HG03342 (cell line): ENCODE measurements around the gene UQCRC1.

Source experiments
- ATAC-seq: cut with Tn5 transposase; IDR thresholded peaks from one replicate; pipeline ENCODE4 v1.9.1; 2021; ENCODE audit warnings: mild to moderate bottlenecking, moderate library complexity; ENCODE audit not compliant: unreplicated experiment

The UQCRC1 gene

DNA sequence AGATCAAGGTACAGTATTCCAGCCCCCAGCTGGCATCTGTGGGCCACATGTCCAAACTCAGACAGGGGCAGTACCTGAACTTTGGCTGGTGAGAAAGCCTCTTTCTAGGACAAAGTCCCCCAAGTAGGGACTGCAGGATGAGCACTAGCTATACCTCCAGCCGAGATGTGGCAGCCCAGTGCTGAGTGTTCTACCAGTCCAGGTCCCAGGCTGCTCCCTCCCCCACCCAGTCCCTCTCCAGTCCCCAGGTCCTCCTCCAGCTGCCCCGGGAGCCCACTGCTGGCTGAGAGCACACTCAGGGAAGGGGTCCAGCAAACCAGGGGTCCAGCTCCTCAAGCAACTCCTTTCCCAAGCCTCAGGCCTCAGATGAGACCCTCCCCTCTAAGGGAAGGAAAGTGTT is 24.3 kb upstream of the UQCRC1 start:
- ATAC-seq, result no peak

GRCh38 chr3:48633256-48633655 is 23.8 kb upstream of the UQCRC1 start:
- no peak for ATAC-seq

DNA sequence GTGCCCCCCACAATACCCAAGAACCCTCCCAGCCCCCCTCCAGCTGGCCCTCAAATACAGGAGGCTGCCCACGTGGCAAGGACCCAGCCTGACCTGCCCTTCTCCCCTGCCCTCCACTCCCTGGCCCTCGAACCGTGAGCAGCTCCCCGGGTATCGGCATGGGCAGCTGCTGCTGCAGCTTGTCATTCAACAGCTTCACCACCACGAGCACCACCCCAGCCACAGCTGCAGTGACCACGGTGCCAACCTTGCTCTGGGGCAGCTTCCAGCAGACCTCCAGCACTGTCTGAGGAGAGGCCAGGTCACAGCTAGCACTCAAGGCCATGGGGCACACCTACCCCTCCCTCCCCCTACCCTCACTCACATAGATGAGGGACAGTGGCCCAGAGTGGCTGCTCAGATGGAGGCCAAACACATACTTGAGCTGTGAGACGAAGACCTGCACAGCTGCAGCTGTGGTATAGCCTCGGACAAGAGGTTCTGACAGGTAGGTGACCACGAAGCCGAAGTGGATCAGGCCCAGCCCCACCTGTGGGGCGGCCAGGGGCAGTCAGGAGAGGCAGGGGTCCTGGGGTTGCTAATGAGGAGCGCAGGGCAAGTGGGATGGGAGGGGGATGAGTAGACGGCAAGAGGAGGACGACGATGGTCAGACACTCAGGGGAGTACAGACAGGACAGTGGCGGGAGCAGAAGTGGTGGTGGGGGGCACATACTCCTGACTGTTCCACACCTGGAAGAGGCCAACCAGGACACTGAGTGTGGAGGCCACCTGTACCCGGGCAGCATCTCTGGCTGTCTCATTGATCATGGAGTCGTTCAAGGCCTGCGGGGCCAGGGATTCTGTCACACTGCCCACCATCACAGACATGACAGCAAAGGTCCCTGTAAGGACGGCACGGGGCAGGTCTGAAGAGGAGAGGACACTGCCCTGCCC is 22.3 kb upstream of the UQCRC1 start:
- no peak for ATAC-seq

- no peak for ATAC-seq
Measured at GRCh38 chr3:48630833-48631232, 21.4 kb upstream of the UQCRC1 start.

DNA sequence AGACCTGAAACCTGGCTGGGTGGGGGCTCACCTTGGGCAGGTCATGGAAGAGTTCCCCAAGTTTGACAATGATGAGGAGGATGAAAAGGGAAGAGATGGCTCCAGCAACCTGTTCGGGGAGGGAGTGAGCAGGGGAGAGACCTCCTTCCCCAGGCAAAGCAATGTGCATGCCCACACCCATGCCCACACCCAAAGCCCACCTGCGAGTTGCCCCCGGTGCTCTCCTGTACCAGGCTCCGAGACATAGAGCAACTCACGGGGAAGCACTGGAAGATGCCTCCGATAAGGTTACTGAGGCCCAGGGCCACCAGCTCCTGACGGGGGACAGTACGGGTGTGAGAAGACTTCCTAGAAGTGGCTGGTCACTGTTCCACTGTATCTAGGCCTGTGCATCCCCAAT is 21.0 kb upstream of the UQCRC1 start:
- ATAC-seq, result no peak

DNA sequence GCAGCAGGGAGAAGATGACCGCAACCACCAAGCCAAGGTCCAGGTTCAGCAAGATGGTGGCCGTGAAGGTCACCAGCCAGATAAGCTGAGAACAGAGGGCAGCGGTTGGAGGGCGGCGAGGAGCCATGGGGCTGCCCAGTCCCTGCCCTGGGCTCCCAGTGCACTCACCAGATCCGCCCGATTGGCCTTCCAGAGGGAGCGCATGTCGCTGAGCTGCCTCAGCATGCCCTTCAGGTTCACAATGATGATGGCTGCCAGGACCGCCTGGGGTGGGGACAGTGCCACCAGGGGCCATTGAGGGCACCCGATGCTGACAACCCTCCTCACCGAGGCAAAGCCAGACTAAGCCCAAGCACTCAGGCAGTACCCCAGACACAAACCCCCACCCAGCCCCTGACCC is 20.4 kb upstream of the UQCRC1 start:
- no peak for ATAC-seq

DNA sequence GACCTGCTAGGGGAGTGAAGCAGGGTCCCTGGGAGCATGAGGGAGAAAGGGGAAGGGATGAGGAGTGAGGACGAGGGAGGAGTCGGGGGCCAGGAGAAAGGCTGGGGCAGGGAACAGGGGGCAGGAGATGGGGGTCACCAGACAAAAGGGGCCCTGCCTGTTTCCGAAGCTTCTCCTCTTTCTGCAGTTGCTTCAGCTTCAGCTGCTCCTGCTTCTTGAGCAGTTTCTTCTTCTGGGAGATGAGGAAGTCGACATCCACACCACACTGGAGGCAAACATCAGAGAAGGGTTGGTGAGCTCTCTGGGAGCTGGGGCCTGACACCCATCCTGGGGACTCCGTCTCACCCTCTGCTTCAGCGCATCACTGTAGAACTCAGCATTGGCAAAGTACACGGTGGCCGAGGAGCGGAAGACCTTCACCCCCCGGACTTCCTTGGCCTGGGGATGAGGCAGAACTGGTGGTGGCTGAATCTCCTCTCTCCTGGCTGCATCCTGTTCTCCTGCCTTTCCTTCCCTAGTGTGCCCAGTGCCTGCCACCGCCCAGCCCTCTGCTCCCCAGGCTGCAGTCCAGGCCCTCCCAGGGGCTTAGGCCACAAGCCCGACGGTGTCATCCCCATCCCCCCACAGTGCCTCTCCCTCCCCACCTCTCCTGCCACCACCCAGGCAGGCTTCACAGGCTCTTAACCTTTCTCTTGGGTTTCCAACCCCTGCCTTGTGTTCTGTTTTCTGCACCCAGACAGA is 19.0 kb upstream of the UQCRC1 start:
- ATAC-seq, result no peak

GRCh38 chr3:48625600-48625999 is 16.2 kb upstream of the UQCRC1 start:
- ATAC-seq, result no peak

GRCh38 chr3:48624767-48625166 is 15.3 kb upstream of the UQCRC1 start:
- no peak for ATAC-seq

DNA sequence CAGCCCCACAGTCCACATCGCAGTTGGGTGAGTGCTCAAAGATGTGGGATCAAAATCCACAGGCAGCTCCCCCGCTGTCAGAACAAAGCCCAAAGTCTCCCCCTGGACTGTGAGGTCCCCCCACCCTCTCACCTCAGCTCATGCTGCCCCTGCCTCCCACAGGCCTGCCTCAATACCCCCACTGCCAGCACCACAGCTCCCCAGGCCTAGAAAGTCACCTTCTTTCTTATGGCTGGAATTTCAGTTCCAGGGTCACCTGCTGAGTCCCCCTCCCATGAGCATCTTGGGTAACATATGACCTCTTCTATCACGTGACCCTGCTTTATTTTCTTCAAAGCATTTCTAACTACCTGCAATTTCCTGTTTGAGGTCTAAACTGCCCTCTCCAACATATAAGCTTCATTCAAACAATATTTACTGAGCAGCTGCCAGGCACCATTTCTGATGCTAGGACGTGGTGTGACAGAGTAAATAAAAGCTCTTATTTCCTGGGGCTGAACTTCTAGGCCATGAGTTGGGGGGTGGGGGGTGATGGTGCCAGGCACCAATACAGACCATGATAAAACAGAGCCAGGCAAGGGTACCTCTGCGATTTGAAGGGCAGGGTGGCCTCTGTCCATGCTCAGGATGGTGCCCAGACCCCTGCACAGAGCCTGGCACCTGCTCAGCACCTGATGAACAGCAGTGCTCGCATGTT is 14.6 kb upstream of the UQCRC1 start:
- ATAC-seq, result no peak

DNA sequence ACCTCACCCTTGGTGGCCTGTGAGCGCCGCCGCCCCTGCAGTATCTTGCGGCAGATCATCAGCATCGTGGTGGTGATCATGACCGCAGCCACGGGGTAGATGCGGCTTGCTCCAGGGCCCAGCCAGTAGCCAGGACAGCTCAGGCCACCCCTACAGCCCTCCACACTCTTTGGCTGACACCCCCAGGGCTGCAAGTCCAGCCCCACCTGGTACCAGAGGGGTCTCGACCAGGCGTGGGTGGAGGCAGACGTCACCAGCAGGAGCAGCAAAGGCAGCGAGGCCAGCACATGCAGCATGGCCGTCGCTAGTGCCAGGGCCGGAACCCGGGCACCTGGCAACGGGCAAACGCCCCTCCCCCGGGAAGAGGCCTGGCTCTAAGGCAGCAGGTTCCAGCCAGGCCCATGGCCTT is 12.0 kb upstream of the UQCRC1 start, which contains the start of gene TMEM89:
Gene TMEM89, minus strand, starts transcription at position 309 of the 409 bp plus-strand sequence. Its CDS starts 13 bp downstream, at position 296.
- no peak for ATAC-seq

DNA sequence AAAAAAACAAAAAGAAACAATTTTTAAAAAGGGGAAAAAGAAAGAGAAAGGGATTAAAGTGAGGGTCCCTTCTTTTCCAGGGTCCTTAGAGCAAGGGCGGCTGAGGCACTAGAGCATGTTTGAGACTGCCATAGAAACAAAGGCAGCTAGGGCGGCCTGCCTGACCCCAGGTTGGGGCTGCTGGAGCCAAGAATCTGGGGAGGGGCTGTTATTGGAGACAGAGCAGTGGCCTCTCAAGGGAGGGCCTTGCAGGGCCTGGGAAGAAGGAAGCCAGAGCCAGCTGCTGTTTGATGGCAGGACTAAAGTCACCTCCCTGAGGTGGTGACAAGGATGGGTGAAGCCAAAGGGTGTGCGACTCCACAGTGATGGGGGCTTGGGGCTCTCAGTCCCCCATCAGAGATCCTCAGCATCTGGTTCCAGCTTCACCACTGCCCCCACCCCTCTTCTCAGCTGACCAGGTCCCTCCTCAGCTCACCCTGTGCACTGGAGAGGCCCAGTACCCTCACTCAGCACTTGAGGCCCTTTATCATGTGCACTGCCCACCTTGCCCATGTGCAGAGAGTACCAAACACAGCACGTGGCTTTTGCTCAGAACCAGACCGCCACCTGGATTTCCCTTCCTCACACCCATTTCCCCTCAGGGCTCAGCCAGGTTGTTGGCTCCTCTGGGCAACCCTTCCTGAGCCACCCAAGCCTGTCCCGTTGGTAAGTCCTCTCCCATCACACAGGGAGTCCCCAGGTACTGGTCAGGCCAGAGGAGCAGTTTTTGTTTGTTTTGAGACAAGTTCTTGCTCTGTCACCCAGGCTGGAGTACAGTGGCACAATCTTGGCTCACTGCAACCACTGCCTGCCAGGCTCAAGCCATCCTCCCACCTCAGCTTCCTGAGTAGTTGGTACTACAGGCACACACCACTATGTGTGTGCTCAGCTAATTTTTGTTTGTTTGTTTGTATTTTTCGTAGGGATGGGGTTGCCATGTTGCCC is 10.4 kb upstream of the UQCRC1 start:
- no peak for ATAC-seq

GRCh38 chr3:48617559-48617958 is 8.1 kb upstream of the UQCRC1 start:
- no peak for ATAC-seq

DNA sequence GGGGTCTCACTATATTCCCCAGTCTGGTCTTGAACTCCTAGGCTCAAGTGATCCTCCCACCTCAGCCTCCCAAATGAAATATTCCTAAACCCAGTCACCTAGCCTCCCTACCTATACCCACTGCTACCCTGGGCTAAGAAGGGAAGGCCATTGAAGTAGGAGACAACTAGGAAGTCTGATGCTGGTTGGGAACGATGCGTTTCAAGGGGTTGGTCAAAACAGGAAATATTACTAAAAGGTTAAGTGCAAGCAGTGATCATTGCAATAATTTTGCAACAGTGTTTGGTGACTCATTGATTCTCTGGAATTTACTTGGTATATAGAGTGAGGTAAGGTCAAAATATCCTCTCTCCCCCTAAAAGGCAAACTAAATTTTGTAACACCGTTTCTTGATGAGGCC is 4.6 kb upstream of the UQCRC1 start:
- no peak for ATAC-seq

- no peak for ATAC-seq
Measured at GRCh38 chr3:48612309-48612708, 2.9 kb upstream of the UQCRC1 start.

GRCh38 chr3:48607519-48607918 is 1.9 kb downstream of the UQCRC1 start:
- ATAC-seq, result no peak

DNA sequence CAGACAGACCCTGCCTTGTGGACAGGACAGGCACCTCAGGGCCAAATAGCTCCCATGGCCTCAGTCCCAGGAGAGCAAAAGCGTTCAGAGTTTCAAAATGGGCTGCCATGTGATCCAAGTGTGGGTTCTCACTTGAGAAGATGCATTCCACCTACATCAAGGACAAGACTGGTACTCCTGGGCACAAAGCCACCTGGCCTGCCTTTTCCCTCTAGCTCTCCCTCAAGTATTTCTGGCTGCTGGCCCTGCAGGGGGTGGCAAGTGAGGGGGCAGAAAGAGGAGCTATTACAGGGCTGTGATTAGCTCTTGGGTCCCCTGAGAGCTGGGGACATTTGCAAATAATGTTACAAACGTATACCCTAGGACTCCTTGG is 7.8 kb downstream of the UQCRC1 start:
- no peak for ATAC-seq

- ATAC-seq, result no peak
Measured at GRCh38 chr3:48600711-48601621, 8.5 kb downstream of the UQCRC1 start.
